Activated CD8-positive, alpha-beta memory T cell treated with anti-CD3 and anti-CD28 coated beads, Interleukin-2, amount 10 ng/mL, durations not matched to agents 7 days and 5 days (primary cell): Measurements from ENCODE around the gene CALN1. TPM values are rescaled to one million over a fixed set of nuclear protein-coding genes. Genes with fewer than 3 reads are reported as not detected.
"Not testable (repeated sequence)": the region's sequence is repeated elsewhere in the genome, so short reads cannot be mapped to it uniquely, and the experiment has no call there.

Experiments
- ATAC-seq: fragments of 150-1000 bp; cut with Tn5 transposase; one replicate; pipeline ENCODE4 v1.10.0; 2021; ENCODE audit warnings: moderate library complexity
- CTCF ChIA-PET: fragments of 350-600 bp; sonication (Branson Sonifier 250); formaldehyde crosslinking; loops from one replicate; lab custom pipeline; 2021; ENCODE audit warnings: antibody characterized with exemption; lab: Charles Lee
- DNase-seq: peaks from one replicate; pipeline ENCODE4 v3.0.0-alpha.2; 2020
- H3K27ac Mint-ChIP-seq: one replicate; pipeline ENCODE4 v1.8.0; 2021; ENCODE audit warnings: mild to moderate bottlenecking, mixed read lengths
- H3K27me3 Mint-ChIP-seq: one replicate; pipeline ENCODE4 v1.8.0; 2021; ENCODE audit warnings: mixed read lengths
- H3K36me3 Mint-ChIP-seq: one replicate; pipeline ENCODE4 v1.8.0; 2021; ENCODE audit warnings: mild to moderate bottlenecking, mixed read lengths
- H3K4me1 Mint-ChIP-seq: one replicate; pipeline ENCODE4 v1.8.0; 2021; ENCODE audit warnings: mixed read lengths
- H3K4me3 Mint-ChIP-seq: one replicate; pipeline ENCODE4 v1.8.0; 2021; ENCODE audit warnings: mild to moderate bottlenecking, moderate library complexity, mixed read lengths
- H3K9me3 Mint-ChIP-seq: one replicate; pipeline ENCODE4 v1.8.0; 2022; ENCODE audit warnings: low read depth, mixed read lengths
- total RNA-seq, 2 experiments: library from RNA; stranded (reverse); gene quantifications; one replicate each; pipeline ENCODE4 v1.2.3, GENCODE V29; 2021

Gene CALN1
- total RNA-seq, 2 experiments from 2014 or later, result not detected

GRCh38 chr7:72213769-72214168, 198.4 kb downstream of the CALN1 start:
- CTCF ChIA-PET, result no interaction called here
- H3K27me3 Mint-ChIP-seq, result no peaks in the 10 kb centered on the region
- H3K9me3 Mint-ChIP-seq, result peaks cover 19% of the 10 kb centered on the region
- H3K36me3 Mint-ChIP-seq, result no peaks in the 10 kb centered on the region
- ATAC-seq, result no peak
- no peak for DNase-seq
- no peak overlapping the region for H3K4me3 Mint-ChIP-seq
- H3K27ac Mint-ChIP-seq, result no peak overlapping the region
- no peaks in the 10 kb centered on the region for H3K4me1 Mint-ChIP-seq

- Mint-ChIP-seq H3K9me3 (peaks cover 21% of the 10 kb centered on the region), H3K4me1 (no peaks in the 10 kb centered on the region), H3K36me3 (no peaks in the 10 kb centered on the region), H3K27ac (no peak overlapping the region), H3K4me3 (no peak overlapping the region), H3K27me3 (no peaks in the 10 kb centered on the region)
- ATAC-seq (no peak), DNase-seq (no peak)
- CTCF ChIA-PET, result no interaction called here
Observed at GRCh38 chr7:72213081-72213480, 199.1 kb downstream of the CALN1 start.

GRCh38 chr7:72211175-72211574, 201.0 kb downstream of the CALN1 start:
- H3K27ac Mint-ChIP-seq, result no peak overlapping the region
- H3K9me3 Mint-ChIP-seq, result peaks cover 21% of the 10 kb centered on the region
- H3K36me3 Mint-ChIP-seq, result no peaks in the 10 kb centered on the region
- no peaks in the 10 kb centered on the region for H3K27me3 Mint-ChIP-seq
- ATAC-seq (no peak), DNase-seq (no peak)
- H3K4me1 Mint-ChIP-seq, result no peaks in the 10 kb centered on the region
- CTCF ChIA-PET, result no interaction called here
- no peak overlapping the region for H3K4me3 Mint-ChIP-seq

GRCh38 chr7:72209006-72209405, 203.1 kb downstream of the CALN1 start:
- H3K4me1 Mint-ChIP-seq, ATAC-seq, H3K27ac Mint-ChIP-seq, H3K4me3 Mint-ChIP-seq, H3K36me3 Mint-ChIP-seq, DNase-seq, CTCF ChIA-PET, H3K27me3 Mint-ChIP-seq: not testable (repeated sequence)
- peaks cover 19% of the 10 kb centered on the region for H3K9me3 Mint-ChIP-seq

- no peak overlapping the region for H3K4me3 Mint-ChIP-seq
- ATAC-seq (no peak), DNase-seq (no peak)
- CTCF ChIA-PET, result no interaction called here
- H3K27me3 Mint-ChIP-seq, result no peaks in the 10 kb centered on the region
- H3K9me3 Mint-ChIP-seq, result peaks cover 17% of the 10 kb centered on the region
- no peaks in the 10 kb centered on the region for H3K4me1 Mint-ChIP-seq
- no peaks in the 10 kb centered on the region for H3K36me3 Mint-ChIP-seq
- no peak overlapping the region for H3K27ac Mint-ChIP-seq
Observed at GRCh38 chr7:72196176-72196575, 216.0 kb downstream of the CALN1 start.

GRCh38 chr7:72190919-72191318, 221.2 kb downstream of the CALN1 start:
- no peaks in the 10 kb centered on the region for H3K4me1 Mint-ChIP-seq
- ATAC-seq (no peak), DNase-seq (no peak)
- CTCF ChIA-PET, result no interaction called here
- H3K4me3 Mint-ChIP-seq, result no peak overlapping the region
- H3K27me3 Mint-ChIP-seq, result no peaks in the 10 kb centered on the region
- H3K9me3 Mint-ChIP-seq, result peaks cover 19% of the 10 kb centered on the region
- no peaks in the 10 kb centered on the region for H3K36me3 Mint-ChIP-seq
- no peak overlapping the region for H3K27ac Mint-ChIP-seq

- ATAC-seq, result no peak
Observed at GRCh38 chr7:72190146-72190545, 222.0 kb downstream of the CALN1 start.

GRCh38 chr7:72187179-72187578, 225.0 kb downstream of the CALN1 start:
- DNase-seq (no peak), ATAC-seq (no peak)
- Mint-ChIP-seq H3K4me1 (no peaks in the 10 kb centered on the region), H3K27ac (no peak overlapping the region), H3K27me3 (no peaks in the 10 kb centered on the region), H3K9me3 (peaks cover 17% of the 10 kb centered on the region), H3K4me3 (no peak overlapping the region), H3K36me3 (no peaks in the 10 kb centered on the region)
- CTCF ChIA-PET, result no interaction called here

More at GRCh38 chr7:72190146-72190545, 222.0 kb downstream of the CALN1 start:
- Mint-ChIP-seq H3K4me1 (no peaks in the 10 kb centered on the region), H3K36me3 (no peaks in the 10 kb centered on the region), H3K27me3 (no peaks in the 10 kb centered on the region), H3K4me3 (no peak overlapping the region), H3K9me3 (peaks cover 19% of the 10 kb centered on the region), H3K27ac (no peak overlapping the region)
- CTCF ChIA-PET, result no interaction called here
- no peak for DNase-seq

GRCh38 chr7:72183835-72184234, 228.3 kb downstream of the CALN1 start:
- no peaks in the 10 kb centered on the region for H3K4me1 Mint-ChIP-seq
- H3K27me3 Mint-ChIP-seq, result no peaks in the 10 kb centered on the region
- DNase-seq (no peak), ATAC-seq (no peak)
- H3K4me3 Mint-ChIP-seq, result no peak overlapping the region
- H3K36me3 Mint-ChIP-seq, result no peaks in the 10 kb centered on the region
- CTCF ChIA-PET, result no interaction called here
- no peak overlapping the region for H3K27ac Mint-ChIP-seq
- peaks cover 12% of the 10 kb centered on the region for H3K9me3 Mint-ChIP-seq

- CTCF ChIA-PET, result no interaction called here
- ATAC-seq (no peak), DNase-seq (no peak)
- Mint-ChIP-seq H3K9me3 (peaks cover 12% of the 10 kb centered on the region), H3K36me3 (no peaks in the 10 kb centered on the region), H3K4me3 (no peak overlapping the region), H3K4me1 (no peaks in the 10 kb centered on the region), H3K27ac (no peak overlapping the region), H3K27me3 (no peaks in the 10 kb centered on the region)
Observed at GRCh38 chr7:72182036-72182435, 230.1 kb downstream of the CALN1 start.

GRCh38 chr7:72176875-72177274, 235.3 kb downstream of the CALN1 start:
- Mint-ChIP-seq H3K36me3 (no peaks in the 10 kb centered on the region), H3K27me3 (no peaks in the 10 kb centered on the region), H3K4me3 (no peak overlapping the region), H3K9me3 (peaks cover 8% of the 10 kb centered on the region), H3K27ac (no peak overlapping the region), H3K4me1 (no peaks in the 10 kb centered on the region)
- DNase-seq (no peak), ATAC-seq (no peak)
- CTCF ChIA-PET, result no interaction called here

- Mint-ChIP-seq H3K27me3 (no peaks in the 10 kb centered on the region), H3K4me1 (no peaks in the 10 kb centered on the region), H3K36me3 (no peaks in the 10 kb centered on the region), H3K4me3 (no peak overlapping the region), H3K27ac (no peak overlapping the region), H3K9me3 (peaks cover 9% of the 10 kb centered on the region)
- CTCF ChIA-PET, result no interaction called here
- ATAC-seq (no peak), DNase-seq (no peak)
Observed at GRCh38 chr7:72170475-72170874, 241.7 kb downstream of the CALN1 start.

- H3K9me3 Mint-ChIP-seq, result peaks cover 10% of the 10 kb centered on the region
- ATAC-seq, result no peak
- no peak overlapping the region for H3K27ac Mint-ChIP-seq
- DNase-seq, result no peak
- H3K27me3 Mint-ChIP-seq, result no peaks in the 10 kb centered on the region
- H3K4me1 Mint-ChIP-seq, result no peaks in the 10 kb centered on the region
- CTCF ChIA-PET, result no interaction called here
- H3K36me3 Mint-ChIP-seq, result no peaks in the 10 kb centered on the region
- no peak overlapping the region for H3K4me3 Mint-ChIP-seq
Observed at GRCh38 chr7:72163271-72163670, 248.9 kb downstream of the CALN1 start.

- Mint-ChIP-seq H3K36me3 (no peaks in the 10 kb centered on the region), H3K4me1 (no peaks in the 10 kb centered on the region), H3K4me3 (no peak overlapping the region), H3K27ac (no peak overlapping the region), H3K27me3 (no peaks in the 10 kb centered on the region), H3K9me3 (peaks cover 11% of the 10 kb centered on the region)
- CTCF ChIA-PET, result no interaction called here
- no peak for DNase-seq
- no peak for ATAC-seq
Observed at GRCh38 chr7:72161534-72161933, 250.6 kb downstream of the CALN1 start.

- no peaks in the 10 kb centered on the region for H3K27me3 Mint-ChIP-seq
- ATAC-seq (no peak), DNase-seq (no peak)
- CTCF ChIA-PET, result no interaction called here
- H3K9me3 Mint-ChIP-seq, result peaks cover 10% of the 10 kb centered on the region
- no peak overlapping the region for H3K4me3 Mint-ChIP-seq
- H3K36me3 Mint-ChIP-seq, result no peaks in the 10 kb centered on the region
- no peaks in the 10 kb centered on the region for H3K4me1 Mint-ChIP-seq
- no peak overlapping the region for H3K27ac Mint-ChIP-seq
Observed at GRCh38 chr7:72159911-72160310, 252.2 kb downstream of the CALN1 start.
